SH-SY5Y (cell line): ENCODE data around the gene SCD5.

Experiments used
- GATA2 ChIP-seq: IDR thresholded peaks from 2 replicates; pipeline ENCODE4 v1.6.1; 2011; ENCODE audit warnings: mild to moderate bottlenecking, low read depth, low read length
- GATA3 ChIP-seq: IDR thresholded peaks from 2 replicates; pipeline ENCODE4 v1.6.1; 2011; ENCODE audit warnings: low read depth, mild to moderate bottlenecking, low read length, moderate library complexity

- TF ChIP-seq GATA2: no peak
- no peak for TF ChIP-seq GATA3
Measured at GRCh38 chr4:82593411-82593810, 205.2 kb downstream of the SCD5 start.
